ENCODE measurements around the gene CAMTA1.

CAMTA1 gene

DNA sequence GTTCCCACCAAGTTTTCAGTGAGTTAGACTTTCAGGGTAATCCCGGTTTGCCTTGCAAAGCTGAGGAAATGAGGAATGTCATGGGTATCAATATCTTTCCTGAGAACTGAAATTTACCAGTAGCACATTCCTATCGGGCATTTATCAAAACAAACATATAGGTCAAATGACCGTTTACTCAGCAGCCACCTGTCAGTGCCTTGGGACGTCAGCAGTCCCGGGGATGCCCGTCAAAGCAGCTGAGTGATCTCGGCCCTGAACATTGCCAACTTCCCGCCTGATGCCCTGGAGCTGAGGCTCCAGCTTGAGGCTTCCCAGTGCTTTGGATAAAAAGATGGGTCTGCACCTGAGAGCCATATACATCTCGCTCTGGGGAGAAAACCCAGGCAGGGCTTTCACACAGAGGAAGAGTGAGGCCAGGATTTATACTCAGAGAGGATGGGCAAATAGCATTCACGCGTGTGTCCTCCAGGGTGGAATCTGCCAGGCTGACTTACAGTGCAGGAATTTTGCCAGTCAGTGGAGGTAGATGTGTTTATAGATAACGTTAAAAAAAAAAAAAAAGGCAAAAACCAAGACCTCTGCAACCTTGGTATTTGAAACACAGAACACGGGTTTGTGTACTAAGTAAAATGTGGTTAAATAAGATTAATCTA, 550.1 kb downstream of the CAMTA1 start:
- DNase-seq: no peak

DNA sequence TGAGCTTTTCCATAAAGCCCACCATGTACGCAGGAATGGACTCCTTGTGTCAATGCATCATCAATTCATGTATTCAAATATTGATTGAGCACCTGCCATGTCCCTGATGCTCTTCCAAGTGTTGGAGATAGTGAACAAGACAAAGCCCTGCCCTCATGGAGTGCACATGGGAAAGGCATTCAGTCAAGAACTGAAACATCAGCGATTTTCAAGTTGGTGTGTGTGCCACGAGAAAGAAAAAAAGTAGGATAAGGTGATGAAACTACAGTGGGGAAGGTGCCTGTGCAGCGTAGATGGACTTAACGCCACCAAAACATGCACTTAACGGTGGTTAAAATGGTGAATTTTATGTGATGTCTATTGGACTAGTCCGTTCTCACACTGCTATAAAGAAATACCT, 553.2 kb downstream of the CAMTA1 start:
- no peak for DNase-seq

DNA sequence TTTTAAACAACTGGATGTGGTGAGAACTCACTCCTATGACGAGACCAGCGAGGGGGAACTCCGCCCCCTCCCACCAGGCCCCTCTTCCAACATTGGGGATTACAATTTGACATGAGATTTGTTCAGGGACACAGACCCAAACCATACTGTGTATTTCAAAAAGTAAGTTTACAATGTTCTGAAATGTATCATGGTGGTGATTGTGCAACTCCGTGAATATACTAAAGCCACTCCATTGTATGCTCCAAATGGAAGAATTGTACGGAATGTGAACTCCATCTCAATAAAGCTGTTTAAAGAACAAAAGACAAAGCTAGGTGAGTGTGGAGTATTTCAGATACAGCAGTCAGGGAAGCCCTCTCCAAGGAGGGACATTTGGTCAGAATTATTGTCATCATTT, 553.8 kb downstream of the CAMTA1 start:
- no peak for DNase-seq

DNA sequence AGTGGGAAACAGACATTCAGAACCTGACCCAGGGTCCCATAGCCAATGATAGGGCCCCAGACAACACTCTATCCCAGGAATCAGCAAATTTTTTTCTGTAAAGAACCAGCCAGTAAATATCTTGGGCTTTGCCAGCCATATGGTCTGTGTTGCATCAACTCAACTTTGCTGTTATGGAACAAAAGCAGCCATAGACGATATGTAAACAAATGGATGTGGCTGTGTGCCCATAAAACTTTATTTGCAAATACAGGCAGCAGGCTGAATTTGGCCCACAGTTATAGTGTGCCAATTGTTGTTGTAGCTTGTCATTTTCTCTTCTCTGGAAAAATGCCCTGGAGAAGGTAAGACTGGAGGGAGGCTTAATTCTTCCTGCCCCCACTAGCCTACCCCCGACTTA, 554.7 kb downstream of the CAMTA1 start:
- DNase-seq: no peak

DNA sequence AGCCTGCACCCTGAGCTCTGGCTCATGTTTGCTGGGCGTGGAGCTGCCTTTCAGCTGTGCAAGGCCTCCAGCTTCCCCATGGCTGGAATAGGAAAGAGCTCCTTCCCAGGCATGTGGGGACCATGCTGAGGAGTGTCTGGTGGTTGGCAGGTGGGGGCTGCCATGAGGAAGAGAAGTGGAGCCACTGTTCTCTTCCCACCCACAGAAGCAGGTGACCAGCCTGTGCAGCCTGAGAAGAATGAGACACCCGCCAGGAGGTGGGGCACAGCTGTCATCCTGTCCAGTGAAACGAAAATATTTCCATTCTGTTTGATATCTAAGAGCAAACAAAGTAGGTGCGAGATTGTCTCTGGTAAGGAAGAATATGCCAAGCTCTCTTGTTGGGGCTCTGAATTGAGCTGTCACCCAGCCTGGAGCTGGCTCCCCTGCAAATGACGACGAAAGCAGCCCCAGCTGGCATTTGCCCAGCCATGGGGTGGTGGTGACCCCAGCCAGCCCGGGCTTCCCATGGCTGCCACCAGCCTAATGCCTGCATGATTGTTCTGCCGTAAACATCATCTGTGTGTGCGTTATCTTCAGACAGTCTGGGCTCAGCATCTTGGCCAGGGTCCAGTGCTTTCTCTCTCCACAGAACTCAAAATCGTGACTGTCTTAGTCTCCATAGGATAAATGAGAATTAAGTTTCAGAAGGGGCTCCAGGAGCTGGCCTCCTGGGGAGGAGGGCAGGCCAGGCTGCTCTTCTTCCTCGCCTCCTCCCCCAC, 556.1 kb downstream of the CAMTA1 start:
- DNase-seq: no peak

DNA sequence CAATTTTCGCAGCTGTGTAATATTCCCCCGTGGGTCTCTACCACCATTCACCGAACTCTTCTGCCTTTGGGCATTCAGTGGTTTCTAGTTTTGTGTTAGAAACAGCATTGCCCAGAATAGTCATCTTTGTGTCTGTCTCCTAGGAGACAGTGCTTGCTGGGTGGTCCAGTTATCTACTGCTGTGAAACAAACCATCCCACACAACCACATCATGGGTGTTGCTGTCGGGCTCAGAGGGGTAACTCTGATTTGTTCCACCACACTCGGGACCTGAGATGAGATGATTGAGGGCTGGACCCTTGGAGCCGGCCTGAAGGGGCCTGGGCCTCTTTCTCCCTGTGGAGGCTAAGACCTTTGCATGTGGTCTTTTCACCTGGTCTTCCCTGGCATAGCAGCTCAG, 558.6 kb downstream of the CAMTA1 start:
- DNase-seq: no peak

DNA sequence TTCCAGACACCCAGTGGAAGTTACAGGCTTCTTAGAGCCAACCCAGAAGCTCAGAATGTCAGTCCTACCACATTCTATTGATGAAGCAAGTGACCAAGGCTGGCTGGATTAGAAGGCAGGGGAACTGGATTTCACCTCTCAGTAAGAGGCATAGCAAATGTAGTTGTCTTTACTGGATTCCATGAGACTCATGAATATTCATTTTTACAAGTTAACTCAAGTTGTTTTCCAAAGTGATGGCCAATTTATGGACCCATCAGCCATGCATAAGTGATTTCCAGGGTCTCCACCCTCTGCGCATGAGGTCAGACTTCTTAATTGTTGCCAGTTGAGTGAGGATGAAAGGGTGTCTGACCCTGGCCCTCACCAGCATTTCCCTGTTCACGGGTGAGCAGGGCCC, 559.0 kb downstream of the CAMTA1 start:
- no peak for DNase-seq

DNA sequence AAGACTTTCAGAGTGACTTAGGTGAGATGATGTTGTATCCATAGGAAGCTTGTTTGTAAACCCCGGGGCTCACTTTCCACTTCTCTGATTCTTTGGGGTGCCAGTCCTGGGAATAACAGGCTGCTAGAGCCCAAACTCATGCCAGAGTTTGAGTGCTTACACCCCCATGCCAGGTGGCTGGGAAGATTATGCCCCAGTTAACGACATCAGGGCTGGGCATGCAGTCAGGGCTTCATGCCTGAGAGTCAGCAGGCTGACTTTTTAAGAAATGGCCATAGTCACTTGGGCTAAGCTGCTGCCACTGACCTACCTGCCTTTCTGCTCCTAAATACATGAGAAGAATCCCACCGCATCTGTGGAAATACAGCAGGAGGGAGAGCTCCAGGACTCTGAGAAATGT, 560.3 kb downstream of the CAMTA1 start:
- no peak for DNase-seq

DNA sequence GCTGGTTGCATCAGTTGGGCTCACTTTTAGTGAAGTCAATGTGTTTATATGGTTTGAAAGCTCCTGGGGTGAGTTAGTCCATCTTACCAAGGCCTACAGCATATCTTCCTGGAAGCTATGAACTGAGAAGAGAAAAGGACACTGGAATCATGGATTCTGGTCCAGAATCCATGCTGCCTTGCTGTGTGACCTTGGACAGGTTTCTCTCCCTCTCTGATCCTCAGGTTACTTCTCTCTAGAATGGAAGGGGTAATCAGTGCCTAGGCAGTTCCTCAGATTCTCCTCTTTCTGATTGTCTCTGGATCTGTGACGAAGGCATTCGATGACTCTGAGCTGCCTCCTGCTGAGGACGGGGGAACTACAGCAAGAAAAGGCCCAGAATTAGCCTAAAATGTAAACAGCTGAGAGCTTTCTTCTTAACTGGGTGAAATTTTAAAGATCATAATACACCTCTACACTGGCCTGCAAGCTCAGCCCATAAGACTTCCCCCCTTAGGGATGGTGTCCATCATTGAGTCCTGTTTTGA, 560.9 kb downstream of the CAMTA1 start:
- no peak for DNase-seq

DNA sequence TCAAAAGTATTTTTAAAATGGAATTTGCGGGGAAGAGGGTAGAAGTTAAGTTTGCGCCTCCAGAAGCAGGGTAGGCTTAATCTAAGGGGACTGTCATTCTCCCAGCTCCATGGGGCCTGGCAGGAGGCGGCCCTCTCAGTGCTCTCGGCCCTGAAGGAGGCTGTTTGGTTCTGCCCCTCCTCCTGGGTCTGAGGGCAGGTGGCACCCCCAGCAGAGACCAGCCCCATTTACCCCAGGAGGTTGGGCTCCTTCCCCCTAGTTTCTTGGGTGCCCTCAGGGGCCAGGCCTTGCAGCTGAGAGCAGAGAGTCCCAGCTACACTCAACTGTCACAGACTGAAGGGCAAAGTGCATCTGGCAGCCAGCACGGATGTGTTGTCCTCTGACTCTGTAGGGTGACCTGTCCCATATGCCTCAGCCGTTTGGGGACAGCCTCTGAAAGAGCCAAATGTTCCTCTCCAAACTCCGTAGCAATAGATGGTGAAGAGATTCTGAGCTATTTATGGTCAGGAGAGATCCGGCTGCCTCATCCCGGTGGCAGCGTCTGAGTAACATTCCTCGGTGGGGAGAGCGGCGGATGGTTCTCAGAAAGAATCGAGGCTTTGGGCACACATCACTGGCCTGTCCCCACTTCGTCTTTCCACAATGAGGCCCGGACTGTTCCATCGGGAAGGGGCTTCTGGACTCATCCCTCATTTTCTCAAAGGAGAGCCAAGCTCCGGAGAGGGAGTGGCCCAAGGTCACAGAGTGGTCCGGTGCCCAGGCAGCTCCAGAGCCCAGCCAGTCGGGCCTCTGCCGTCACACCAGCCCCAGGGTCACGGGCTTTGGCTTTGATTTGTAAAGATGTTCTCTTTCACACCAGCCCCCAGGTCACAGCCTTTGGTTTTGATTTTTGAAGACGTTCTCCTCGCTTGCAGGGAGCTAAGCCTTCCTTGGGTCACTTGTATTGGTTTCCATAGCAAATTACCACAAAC, 561.6 kb downstream of the CAMTA1 start:
- DNase-seq: no peak

DNA sequence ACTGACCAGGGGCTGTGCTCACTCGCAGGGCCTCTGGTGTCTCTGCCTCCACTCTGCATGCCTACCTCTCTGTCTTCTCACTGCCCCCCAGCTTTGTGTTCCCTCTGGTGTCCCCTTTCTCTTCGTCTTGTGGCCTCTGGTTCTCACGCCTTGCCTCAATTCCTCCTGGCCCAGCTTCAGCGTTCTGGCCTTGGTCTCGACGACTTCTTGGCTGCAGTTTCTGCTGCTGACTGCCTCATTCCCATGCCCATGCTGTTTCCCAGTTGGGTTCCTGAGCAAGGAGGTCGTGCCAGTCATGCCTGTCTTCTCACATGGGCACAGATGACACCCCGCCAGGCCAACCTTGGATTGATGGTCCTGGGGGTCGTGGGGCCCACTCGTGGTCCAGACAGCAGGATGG, 562.8 kb downstream of the CAMTA1 start:
- DNase-seq: no peak

DNA sequence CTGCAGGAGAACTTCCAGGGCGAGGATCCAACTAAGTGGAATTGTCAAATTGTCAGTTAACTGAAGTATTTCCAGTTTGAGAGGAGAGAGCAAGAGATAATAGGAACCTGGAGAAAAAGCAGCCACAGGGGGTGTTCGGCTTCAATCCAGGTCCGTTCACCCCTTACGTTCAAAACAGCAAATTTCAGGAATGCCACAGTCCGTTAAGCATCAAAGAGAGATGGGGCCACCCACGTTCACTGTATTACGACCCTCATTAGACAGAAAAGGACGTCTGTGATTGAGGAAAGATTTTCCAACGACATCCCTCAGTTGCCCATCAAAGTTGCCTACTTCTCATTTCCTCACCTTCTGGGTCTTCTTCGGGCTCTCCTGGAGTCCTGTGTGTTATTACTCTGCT, 563.3 kb downstream of the CAMTA1 start:
- DNase-seq: no peak

DNA sequence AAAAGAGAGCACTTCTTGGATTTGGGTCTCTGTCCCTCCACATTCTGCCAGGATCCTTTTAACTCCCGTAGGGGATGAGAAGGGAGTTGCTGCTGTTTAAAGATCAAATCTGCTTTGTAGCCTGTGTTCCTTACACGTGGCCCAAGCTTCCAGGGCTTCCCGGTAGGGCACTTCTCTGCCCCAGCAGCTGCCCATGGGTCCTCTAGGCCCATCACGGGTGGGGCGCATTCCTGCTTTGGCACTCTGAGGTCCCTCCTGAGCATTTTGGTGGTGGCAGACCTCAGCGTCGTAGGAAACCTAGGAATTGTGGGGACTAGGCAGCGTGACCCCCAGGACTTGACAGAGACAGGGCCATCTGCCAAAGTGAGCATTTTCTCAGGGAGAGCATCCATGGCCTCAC, 565.5 kb downstream of the CAMTA1 start:
- DNase-seq: no peak

DNA sequence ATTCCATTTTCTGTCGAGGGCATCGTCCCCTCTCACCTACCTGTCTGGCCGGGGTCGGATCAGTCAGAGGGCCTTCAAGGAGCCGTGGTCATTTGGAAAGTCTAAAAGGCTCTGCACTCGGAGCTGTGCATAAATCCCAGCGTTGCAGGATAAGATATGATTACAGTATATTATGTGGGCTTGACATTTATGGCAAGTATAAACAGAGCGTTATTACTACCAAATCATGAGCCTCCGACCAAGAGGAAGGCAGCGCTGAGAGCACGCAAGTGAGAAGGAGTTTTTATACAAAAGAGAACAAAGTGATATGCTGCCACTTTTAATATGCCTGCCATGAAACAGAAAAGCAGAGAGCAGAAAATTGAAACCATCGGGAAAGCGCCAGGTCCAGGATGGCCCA, 566.4 kb downstream of the CAMTA1 start:
- no peak for DNase-seq

DNA sequence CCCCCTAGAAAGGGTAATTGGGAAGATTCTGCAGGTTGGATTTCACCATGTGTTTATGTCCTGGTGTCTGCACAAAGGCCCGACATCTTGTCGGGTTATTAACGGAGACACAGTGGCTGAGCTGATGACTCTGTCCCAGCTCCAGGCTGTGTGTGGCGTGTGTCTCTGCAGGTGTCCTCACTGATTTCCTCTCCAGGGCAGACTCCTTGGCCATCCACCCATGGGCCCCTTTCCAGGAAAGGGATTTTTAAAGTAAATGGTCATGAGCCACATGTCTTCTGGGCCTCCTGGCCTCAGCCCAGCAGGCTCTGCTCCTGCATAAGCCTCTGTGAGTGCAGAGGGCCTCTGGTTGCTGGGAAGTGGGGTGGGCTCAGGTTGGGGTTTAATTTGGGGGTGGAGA, 567.1 kb downstream of the CAMTA1 start:
- no peak for DNase-seq

DNA sequence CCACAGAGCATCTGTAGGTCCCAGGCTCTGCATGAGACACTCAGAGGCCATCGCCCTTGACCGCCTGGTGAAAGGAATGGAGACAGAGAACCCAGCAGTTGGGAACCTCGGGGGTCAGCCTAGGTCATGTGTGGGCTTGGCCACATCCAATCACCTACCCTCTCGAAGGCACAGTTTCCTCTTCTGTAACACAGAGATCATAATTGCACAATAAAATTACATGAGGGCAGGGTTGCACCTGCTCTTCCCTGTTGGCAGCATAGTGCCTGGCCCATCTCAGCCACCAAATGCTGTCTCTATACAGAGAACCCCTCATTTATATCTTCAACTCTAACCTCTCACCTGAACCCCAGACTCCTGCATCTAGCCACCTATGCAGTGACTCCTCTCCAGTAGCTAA, 567.7 kb downstream of the CAMTA1 start:
- no peak for DNase-seq

DNA sequence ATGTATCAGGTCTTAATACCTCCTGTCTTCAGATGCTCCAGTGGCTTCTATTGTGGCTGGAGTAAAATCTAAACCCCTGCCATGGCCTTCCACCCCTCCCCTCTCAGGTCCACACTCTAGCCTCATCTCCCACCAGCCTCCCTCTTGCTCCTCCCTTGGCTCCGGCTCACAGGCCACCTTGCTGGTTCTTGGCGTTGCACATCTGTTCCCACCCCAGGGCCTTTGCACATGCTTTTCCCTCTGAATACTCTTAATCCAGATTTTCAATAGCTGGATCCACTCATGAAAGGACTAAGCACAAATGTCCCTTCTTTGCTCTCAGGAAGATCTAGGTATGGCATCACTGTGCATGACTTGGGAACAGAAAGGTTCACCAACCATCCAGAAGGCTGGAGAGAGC, 570.4 kb downstream of the CAMTA1 start:
- no peak for DNase-seq

DNA sequence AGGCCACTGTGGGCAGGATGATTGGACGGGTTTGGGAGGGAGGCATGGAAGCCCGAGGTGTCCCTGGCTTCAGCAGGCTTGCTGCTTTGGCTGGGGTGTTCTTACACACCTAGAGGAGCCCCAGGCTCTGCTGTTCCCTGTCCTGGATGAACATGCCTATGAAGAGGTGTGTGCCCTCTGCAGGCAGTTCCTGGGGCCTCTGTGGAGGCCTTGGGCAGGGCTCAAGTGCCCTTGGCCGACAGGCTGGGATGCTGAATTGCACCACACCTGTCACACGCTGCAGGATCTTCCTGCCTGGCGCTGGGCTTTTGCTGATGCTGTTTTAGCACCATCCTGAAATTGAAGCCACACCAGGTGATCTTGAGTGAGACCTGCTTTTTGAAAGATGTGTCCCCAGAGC, 570.8 kb downstream of the CAMTA1 start:
- no peak for DNase-seq

DNA sequence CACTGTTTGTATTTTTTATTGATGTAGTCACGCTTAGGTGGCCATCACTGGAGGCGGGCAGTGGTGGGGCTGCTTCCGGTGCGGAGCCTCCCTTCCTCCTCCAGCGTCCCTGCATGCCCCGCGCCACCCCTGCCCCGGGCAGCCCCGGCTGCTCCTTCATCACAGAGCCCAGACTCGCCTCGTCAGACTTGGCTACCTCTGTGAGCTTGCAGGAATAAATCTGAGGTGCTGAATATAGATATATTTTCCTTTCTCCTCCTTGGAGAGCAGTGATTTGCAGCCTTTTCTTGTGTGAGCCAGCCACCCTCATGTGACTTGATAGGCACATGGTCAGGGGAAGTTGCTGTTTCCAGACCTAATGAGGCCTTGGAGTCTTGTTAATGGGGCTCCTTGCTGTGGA, 573.2 kb downstream of the CAMTA1 start:
- DNase-seq: no peak

DNA sequence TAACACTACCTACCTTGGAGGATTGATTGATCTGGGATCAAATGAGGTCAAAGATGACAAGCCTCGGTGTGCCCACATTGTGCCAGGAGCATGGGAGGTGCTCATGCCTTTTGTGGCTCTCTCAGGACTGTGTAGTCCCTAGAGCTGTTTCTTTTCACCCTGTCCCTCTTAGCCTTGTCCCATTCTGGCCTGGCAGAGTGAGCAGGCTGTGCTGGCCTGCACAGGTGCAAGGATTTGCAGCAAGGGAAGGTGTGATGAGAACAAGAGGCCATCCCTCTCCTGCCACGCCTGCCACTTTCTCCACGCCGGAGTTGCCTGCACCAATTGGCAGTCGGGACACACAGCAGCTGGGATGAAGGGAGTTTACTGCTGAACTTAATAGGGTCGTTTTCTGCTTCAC, 575.3 kb downstream of the CAMTA1 start:
- DNase-seq: no peak

DNA sequence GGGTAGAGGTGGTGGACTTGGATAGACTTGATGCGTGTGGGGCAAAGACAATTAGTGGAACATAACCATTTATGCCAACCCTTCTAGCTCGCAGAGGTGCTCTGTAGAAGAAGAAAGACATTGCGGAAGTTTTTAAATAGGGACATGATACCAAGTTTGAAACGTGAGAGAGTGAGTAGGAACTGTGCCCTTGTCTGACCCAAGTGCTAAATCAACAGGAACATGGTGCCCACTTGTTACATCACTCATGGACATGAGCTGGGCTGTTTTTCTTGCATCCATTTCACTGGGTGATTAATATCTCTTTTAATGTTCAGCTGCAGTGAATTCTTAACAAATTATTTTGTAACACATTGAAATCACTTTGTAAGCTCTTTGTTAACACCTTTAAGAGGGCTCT, 577.7 kb downstream of the CAMTA1 start:
- DNase-seq: no peak

DNA sequence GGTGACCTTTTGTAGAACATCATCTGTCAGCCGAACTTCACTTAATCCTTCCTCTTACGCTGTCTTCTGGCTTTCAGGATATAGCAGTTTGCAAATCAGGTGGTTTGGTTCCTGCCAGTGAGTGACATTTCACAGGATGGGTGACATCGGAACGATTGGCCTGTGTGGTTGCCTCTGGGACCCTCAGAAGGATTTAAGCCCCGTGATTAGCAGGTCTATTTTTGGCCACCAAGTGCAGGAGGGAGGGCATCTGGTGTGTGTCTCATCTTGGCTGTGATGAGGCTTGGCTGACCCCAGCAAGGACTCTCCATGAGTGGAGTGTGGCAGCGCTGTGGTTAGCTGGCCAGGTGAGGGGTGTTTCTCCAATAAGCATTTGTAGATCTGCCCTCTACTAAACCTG, 578.2 kb downstream of the CAMTA1 start:
- no peak for DNase-seq

DNA sequence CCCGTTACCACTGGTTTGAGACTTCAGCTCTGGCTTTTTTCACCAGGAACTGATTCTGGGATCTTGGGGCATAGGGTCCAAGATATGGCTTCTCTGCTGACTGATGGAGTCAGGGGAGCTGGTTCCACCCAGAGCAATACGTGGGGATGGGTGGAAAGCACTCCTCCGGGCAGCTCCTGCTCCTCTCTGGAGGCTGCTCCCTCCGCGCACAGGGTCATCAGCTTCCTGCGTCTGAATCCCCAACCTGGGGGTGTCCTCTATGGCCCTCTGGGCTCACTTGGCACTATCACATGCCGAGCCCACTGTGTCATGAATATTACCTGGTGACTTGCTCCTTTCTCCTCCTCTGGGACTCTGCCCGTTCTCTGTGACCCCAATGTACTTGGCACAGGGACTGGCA, 580.5 kb downstream of the CAMTA1 start:
- DNase-seq: no peak
